HEK293T (cell line): ENCODE data around the gene TRA2B.

Experiments
- BHLHE40 ChIP-seq: fragments of 450-650 bp; IDR thresholded peaks from 2 replicates; pipeline ENCODE4 v1.6.1; 2016; ENCODE audit warnings: mild to moderate bottlenecking, moderate library complexity, borderline replicate concordance
- FOXA1 ChIP-seq: fragments of 450-650 bp; IDR thresholded peaks from 2 replicates; pipeline ENCODE4 v1.6.1; 2016; ENCODE audit warnings: mild to moderate bottlenecking
- FOXK2 ChIP-seq: fragments of 450-650 bp; IDR thresholded peaks from 2 replicates; pipeline ENCODE4 v1.6.1; 2016; ENCODE audit warnings: mild to moderate bottlenecking
- HDGF ChIP-seq: fragments of 450-650 bp; IDR thresholded peaks from 2 replicates; pipeline ENCODE4 v1.6.1; 2017; ENCODE audit warnings: antibody characterized with exemption, borderline replicate concordance
- LEF1 ChIP-seq: fragments of 450-650 bp; IDR thresholded peaks from 2 replicates; pipeline ENCODE4 v1.6.1; 2017; ENCODE audit warnings: mild to moderate bottlenecking, borderline replicate concordance
- NFRKB ChIP-seq: fragments of 450-650 bp; IDR thresholded peaks from 2 replicates; pipeline ENCODE4 v1.6.1; 2016; ENCODE audit warnings: mild to moderate bottlenecking, moderate library complexity
- SP1 ChIP-seq: fragments of 450-650 bp; IDR thresholded peaks from 2 replicates; pipeline ENCODE4 v1.6.1; 2017

GRCh38 chr3:185880600-185880999 is 57.2 kb downstream of the TRA2B start:
- no peak for TF ChIP-seq FOXA1
- TF ChIP-seq BHLHE40: no peak
- TF ChIP-seq SP1: no peak
- TF ChIP-seq FOXK2: no peak
- TF ChIP-seq LEF1: no peak
- TF ChIP-seq NFRKB: no peak
- no peak for TF ChIP-seq HDGF
